Measurements from ENCODE around the gene SUPT4H1.
"Not testable (repeated sequence)": the region's sequence is repeated elsewhere in the genome, so short reads cannot be mapped to it uniquely, and the experiment has no call there.

The SUPT4H1 gene

GRCh38 chr17:58351831-58352595 lies at the start of gene SUPT4H1:
Gene SUPT4H1, minus strand, starts transcription at chr17:58352201. Its CDS starts 66 bp downstream, at chr17:58352135.
- FAIRE-seq = no peak

GRCh38 chr17:58401287-58401686 lies 49.3 kb upstream of the SUPT4H1 start:
- FAIRE-seq = no peak

GRCh38 chr17:58400826-58401225 lies 48.8 kb upstream of the SUPT4H1 start:
- no peak for FAIRE-seq

- FAIRE-seq = no peak
Observed at GRCh38 chr17:58399974-58400373, 48.0 kb upstream of the SUPT4H1 start.

GRCh38 chr17:58398574-58399266 lies 46.7 kb upstream of the SUPT4H1 start:
- no peak for FAIRE-seq

GRCh38 chr17:58397421-58397820 lies 45.4 kb upstream of the SUPT4H1 start:
- FAIRE-seq = not testable (repeated sequence)

- no peak for FAIRE-seq
Observed at GRCh38 chr17:58396173-58396572, 44.2 kb upstream of the SUPT4H1 start.

- no peak for FAIRE-seq
Observed at GRCh38 chr17:58394534-58395223, 42.7 kb upstream of the SUPT4H1 start.

GRCh38 chr17:58391302-58391984 lies 39.4 kb upstream of the SUPT4H1 start:
- FAIRE-seq = no peak

- FAIRE-seq = no peak
Observed at GRCh38 chr17:58390884-58391283, 38.9 kb upstream of the SUPT4H1 start.

GRCh38 chr17:58388302-58389190 lies 36.5 kb upstream of the SUPT4H1 start:
- FAIRE-seq = no peak

GRCh38 chr17:58387834-58388233 lies 35.8 kb upstream of the SUPT4H1 start:
- FAIRE-seq = no peak

- FAIRE-seq = no peak
Observed at GRCh38 chr17:58386708-58387107, 34.7 kb upstream of the SUPT4H1 start.

- no peak for FAIRE-seq
Observed at GRCh38 chr17:58385359-58385899, 33.4 kb upstream of the SUPT4H1 start.

GRCh38 chr17:58384897-58385296 lies 32.9 kb upstream of the SUPT4H1 start:
- no peak for FAIRE-seq

GRCh38 chr17:58383892-58384462 lies 32.0 kb upstream of the SUPT4H1 start:
- FAIRE-seq = no peak

GRCh38 chr17:58382872-58383242 lies 30.9 kb upstream of the SUPT4H1 start:
- no peak for FAIRE-seq

- no peak for FAIRE-seq
Observed at GRCh38 chr17:58382108-58382871, 30.3 kb upstream of the SUPT4H1 start.

- FAIRE-seq = no peak
Observed at GRCh38 chr17:58381124-58382035, 29.4 kb upstream of the SUPT4H1 start.
